ENCODE measurements around the gene NSF.

NSF gene

GRCh38 chr17:46733837-46734475 lies 143.5 kb downstream of the NSF start:
- no peak for TF ChIP-seq CTCF (IDR thresholded peaks at IDR 0.05; ENCODE audit: low read depth, low read length)
- no peak for TF ChIP-seq EZH2phosphoT487 (IDR thresholded peaks at IDR 0.05; ENCODE audit: low read depth)
- H3K36me3 ChIP-seq (replicated peaks; ENCODE audit: low read depth, low read length) = peaks cover 22% of the 10 kb centered on the region
- no peaks in the 10 kb centered on the region for H3K79me2 ChIP-seq (ENCODE audit: low read length)
- no peak overlapping the region for H3K9ac ChIP-seq (ENCODE audit: low read length)
- no peak overlapping the region for H3K4me3 ChIP-seq (ENCODE audit: low read length)
- H3K27ac ChIP-seq (ENCODE audit: low read length) = no peak overlapping the region
- no peaks in the 10 kb centered on the region for H3K9me3 ChIP-seq (ENCODE audit: insufficient read depth, low read length)
- H3K27me3 ChIP-seq (ENCODE audit: low read depth, low read length) = no peaks in the 10 kb centered on the region
- no peaks in the 10 kb centered on the region for H4K20me1 ChIP-seq (ENCODE audit: insufficient read depth, low read length)
- no peak overlapping the region for H2AFZ ChIP-seq (ENCODE audit: low read depth, low read length)
- H3K4me2 ChIP-seq (ENCODE audit: low read length) = no peak overlapping the region
- H3K4me1 ChIP-seq (ENCODE audit: low read length) = peaks cover 36% of the 10 kb centered on the region

GRCh38 chr17:46736100-46736499 lies 145.6 kb downstream of the NSF start:
- Histone ChIP-seq H3K79me2 (ENCODE audit: low read length) (no peaks in the 10 kb centered on the region), H3K27ac (ENCODE audit: low read length) (0 out of 2 replicates have a peak overlapping the region, but pooled peaks have one; percentile 0), H2AFZ (ENCODE audit: low read depth, low read length) (no peak overlapping the region), H3K27me3 (ENCODE audit: low read depth, low read length) (no peaks in the 10 kb centered on the region), H3K9ac (ENCODE audit: low read length) (no peak overlapping the region), H3K9me3 (ENCODE audit: insufficient read depth, low read length) (no peaks in the 10 kb centered on the region), H4K20me1 (ENCODE audit: insufficient read depth, low read length) (no peaks in the 10 kb centered on the region), H3K4me1 (ENCODE audit: low read length) (peaks cover 36% of the 10 kb centered on the region), H3K4me3 (ENCODE audit: low read length) (no peak overlapping the region), H3K4me2 (ENCODE audit: low read length) (peak overlapping the region; percentile 22), H3K36me3 (replicated peaks; ENCODE audit: low read depth, low read length) (peaks cover 10% of the 10 kb centered on the region)
- TF ChIP-seq CTCF (IDR thresholded peaks at IDR 0.05; ENCODE audit: low read depth, low read length) (no peak), EZH2phosphoT487 (IDR thresholded peaks at IDR 0.05; ENCODE audit: low read depth) (no peak)

GRCh38 chr17:46737326-46737725 lies 146.9 kb downstream of the NSF start:
- H2AFZ ChIP-seq (ENCODE audit: low read depth, low read length) = no peak overlapping the region
- TF ChIP-seq CTCF (IDR thresholded peaks at IDR 0.05; ENCODE audit: low read depth, low read length) (no peak), EZH2phosphoT487 (IDR thresholded peaks at IDR 0.05; ENCODE audit: low read depth) (no peak)
- H3K4me3 ChIP-seq (ENCODE audit: low read length) = no peak overlapping the region
- H3K27me3 ChIP-seq (ENCODE audit: low read depth, low read length) = no peaks in the 10 kb centered on the region
- no peak overlapping the region for H3K27ac ChIP-seq (ENCODE audit: low read length)
- H3K36me3 ChIP-seq (replicated peaks; ENCODE audit: low read depth, low read length) = peaks cover 10% of the 10 kb centered on the region
- peak overlapping the region; percentile 22 for H3K4me2 ChIP-seq (ENCODE audit: low read length)
- H3K79me2 ChIP-seq (ENCODE audit: low read length) = no peaks in the 10 kb centered on the region
- H4K20me1 ChIP-seq (ENCODE audit: insufficient read depth, low read length) = no peaks in the 10 kb centered on the region
- no peak overlapping the region for H3K9ac ChIP-seq (ENCODE audit: low read length)
- no peaks in the 10 kb centered on the region for H3K9me3 ChIP-seq (ENCODE audit: insufficient read depth, low read length)
- H3K4me1 ChIP-seq (ENCODE audit: low read length) = peaks cover 26% of the 10 kb centered on the region

- Histone ChIP-seq H3K9me3 (ENCODE audit: insufficient read depth, low read length) (no peaks in the 10 kb centered on the region), H3K4me2 (ENCODE audit: low read length) (no peak overlapping the region), H3K79me2 (ENCODE audit: low read length) (no peaks in the 10 kb centered on the region), H3K9ac (ENCODE audit: low read length) (no peak overlapping the region), H3K4me1 (ENCODE audit: low read length) (peaks cover 25% of the 10 kb centered on the region), H3K27ac (ENCODE audit: low read length) (no peak overlapping the region), H3K27me3 (ENCODE audit: low read depth, low read length) (no peaks in the 10 kb centered on the region), H3K36me3 (replicated peaks; ENCODE audit: low read depth, low read length) (peaks cover 2% of the 10 kb centered on the region), H2AFZ (ENCODE audit: low read depth, low read length) (no peak overlapping the region), H3K4me3 (ENCODE audit: low read length) (no peak overlapping the region), H4K20me1 (ENCODE audit: insufficient read depth, low read length) (no peaks in the 10 kb centered on the region)
- TF ChIP-seq CTCF (IDR thresholded peaks at IDR 0.05; ENCODE audit: low read depth, low read length) (no peak), EZH2phosphoT487 (IDR thresholded peaks at IDR 0.05; ENCODE audit: low read depth) (no peak)
Observed at GRCh38 chr17:46738544-46738943, 148.1 kb downstream of the NSF start.

Data from OCI-LY3 (cell line).